Activated CD8-positive, alpha-beta memory T cell treated with anti-CD3 and anti-CD28 coated beads for 1 hour (primary cell): Measurements from ENCODE around the gene TRIM2.

Experiments
- DNase-seq, 2 donors: peaks; one replicate each; pipeline ENCODE4 v3.0.0-alpha.2; 2020; ENCODE audit warnings: low read depth in 1 of 2; ENCODE audit errors: extremely low read depth in 1 of 2

Gene TRIM2

DNA sequence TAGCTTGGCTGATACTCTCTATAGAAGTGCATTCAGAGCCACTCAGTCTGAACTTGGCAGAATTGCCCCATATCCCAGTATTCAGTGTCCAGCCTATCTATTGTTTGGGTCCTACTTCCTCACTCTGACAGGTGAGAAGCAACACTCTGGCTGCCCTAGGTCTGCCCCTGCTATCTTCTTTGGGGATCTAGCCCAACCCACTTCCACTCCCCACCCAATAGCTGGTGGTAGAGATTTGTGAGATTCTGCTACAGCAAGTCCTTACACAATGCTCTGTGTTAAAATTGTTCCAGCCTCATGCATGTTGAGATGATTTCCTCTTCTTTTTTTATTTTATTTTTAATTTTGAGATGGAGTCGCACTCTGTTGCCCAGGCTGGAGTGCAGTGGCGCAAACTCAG is 67.6 kb downstream of the TRIM2 start:
- DNase-seq: no peak

DNA sequence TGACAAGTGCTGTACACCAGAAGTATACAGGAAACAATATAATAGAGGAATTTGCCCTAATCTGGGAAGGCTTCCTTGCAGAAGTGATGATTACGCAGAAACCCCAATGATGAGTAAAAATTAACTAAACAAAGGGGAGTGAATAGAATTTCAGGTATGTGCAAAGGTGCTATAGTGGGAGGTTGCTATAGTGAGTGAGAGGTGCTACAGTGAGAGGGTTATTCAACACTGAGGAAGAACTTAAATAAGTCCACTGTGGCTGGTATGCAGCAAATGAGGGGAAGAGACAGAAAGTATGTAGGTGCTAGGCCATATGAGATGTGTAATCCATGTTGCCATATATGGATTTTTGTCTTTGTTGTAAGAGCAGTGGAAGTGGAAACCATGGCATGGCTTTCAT is 69.5 kb downstream of the TRIM2 start:
- no peak for DNase-seq

DNA sequence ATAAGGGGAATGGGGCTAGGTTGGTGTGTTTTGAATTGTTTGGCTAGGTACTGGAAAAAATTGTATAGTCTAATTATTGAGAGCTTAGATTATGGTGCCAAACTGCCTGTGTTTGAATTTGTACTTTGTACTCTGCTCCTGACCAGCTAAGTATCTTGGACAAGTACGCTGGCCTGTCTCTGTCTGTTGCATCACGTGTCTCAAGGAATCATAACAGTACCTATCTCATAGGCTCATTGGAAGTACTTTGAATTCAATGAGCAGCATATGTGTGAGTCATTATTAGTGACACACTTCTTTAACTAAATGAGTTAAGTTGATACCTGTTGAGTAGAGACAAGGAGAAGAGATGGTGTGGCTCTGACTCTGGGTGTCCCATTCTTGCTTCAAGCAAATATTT is 70.7 kb downstream of the TRIM2 start:
- DNase-seq: no peak

DNA sequence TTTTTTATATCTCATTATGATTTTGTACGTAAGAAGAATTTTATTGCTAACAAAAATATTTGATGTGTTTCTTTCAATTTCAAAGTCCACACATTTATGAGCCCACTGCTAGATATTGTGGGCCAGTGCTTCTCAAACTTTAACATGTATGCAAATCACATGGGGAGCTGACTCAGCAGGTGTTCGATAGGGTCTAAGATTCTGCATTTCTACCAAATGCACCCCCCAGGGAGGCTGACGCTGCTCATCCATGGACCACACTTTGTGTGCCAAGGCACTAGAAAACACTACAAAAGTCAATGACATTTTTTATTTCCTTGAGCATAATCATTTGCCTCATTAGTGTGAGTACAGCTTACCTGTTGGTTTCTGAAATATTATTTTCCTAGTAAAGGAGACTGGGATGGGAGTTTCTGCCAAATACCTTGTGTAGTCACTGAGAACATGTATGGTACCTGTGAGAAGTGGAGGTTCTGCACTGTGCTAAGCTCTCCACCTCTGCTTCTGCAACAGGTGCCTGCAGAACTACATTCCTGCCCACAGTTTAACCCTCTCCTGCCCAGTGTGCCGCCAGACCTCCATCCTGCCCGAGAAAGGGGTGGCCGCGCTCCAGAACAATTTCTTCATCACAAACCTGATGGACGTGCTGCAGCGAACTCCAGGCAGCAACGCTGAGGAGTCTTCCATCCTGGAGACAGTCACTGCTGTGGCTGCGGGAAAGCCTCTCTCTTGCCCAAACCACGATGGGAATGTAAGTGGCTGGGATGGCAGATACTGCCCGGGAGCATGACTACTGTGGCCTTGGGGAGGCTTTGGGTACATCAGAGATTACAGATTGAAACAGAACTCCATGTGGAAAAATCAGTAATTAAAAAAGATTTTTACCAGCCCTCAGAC is 71.4 kb downstream of the TRIM2 start:
- no peak for DNase-seq

DNA sequence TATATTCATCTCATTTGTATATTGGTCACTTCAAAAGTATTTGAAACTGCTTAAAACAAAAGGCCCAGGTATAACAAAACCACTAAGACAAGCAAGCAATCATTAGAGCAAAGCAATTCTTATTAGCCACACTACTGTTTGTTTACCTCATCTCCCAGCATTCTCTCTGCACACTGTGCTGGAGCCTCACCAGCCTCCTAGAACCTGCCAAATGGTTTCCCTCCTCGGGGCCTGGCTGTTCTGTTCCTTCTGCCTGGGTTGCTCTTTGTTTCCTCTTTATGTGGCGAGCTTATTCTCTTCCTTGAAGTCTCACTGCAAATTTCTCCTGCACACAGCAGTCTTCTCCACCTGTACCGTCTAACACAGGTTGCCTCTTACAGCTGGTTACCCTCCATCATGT is 72.7 kb downstream of the TRIM2 start:
- no peak for DNase-seq

DNA sequence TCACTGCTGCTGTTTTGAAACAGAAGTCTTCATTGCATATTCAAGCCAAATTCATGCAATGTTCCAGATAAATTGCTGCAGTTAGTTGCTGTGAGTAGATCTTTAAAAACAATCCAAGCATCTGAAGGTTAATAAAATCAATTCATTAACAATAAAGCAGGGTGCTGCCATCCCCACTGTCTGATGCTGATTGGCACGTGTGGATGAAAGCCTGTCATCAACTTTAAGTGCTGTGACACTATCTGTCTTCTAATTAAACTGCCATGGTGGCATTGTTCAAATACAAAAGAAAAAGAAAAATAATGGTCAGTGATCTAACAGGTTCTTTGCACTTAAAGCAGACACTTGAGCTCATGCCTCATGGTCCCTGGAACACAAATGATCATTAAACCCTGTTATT is 77.2 kb downstream of the TRIM2 start:
- no peak for DNase-seq

DNA sequence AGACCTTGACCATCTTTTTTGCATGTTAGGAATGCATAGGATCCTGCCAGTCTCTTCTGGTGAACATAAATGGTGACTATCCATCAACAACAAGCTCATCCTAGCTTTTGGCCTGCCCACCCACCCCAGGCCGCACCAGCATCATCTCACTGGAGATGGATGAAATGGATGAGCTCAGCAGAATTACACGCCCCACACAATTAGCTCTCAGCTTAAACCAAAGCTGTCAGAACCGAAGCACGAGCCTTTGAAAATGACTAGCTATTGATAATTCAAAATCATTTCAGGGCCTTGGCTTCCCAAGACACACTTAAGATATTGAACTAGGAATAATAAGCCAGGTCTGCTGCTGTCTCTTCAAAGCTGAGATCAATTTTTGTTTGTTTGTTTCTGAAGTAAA is 77.8 kb downstream of the TRIM2 start:
- DNase-seq: no peak

DNA sequence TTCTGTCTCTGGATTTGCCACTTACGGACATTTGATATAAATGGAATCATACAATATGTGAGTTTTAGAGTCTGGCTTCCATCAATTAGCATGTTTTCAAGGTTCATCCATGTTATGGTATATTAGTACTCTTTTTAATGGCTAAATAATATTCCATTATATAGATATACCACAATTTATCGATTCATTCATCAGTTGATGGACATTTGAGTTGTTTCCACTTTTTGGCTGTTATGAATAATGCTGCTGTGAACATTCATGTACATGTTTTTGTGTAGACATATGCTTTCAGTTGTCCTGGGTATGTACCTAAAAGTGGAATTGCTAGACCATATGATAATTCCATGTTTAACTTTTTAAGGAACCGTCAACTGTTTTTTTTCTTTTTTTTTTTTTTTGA is 79.0 kb downstream of the TRIM2 start:
- DNase-seq: no peak

DNA sequence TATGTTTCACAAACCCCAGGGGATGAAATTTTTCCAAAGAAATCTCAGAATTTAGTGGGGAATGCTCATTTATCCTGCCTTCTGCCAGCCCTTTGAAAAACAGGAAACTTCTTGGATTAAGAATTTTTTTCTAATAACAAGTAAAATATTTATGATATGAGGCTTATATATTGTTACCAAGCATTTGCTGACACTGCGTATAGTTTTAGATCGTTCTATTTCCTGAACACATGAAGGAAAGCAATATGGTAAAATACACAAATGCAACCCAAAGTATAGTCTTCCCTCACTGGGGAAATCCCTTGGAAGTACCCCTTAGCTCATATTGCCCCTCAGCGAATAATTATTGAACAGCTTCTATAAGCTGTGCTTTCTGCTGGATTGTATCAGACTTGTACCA is 85.9 kb downstream of the TRIM2 start:
- no peak for DNase-seq

DNA sequence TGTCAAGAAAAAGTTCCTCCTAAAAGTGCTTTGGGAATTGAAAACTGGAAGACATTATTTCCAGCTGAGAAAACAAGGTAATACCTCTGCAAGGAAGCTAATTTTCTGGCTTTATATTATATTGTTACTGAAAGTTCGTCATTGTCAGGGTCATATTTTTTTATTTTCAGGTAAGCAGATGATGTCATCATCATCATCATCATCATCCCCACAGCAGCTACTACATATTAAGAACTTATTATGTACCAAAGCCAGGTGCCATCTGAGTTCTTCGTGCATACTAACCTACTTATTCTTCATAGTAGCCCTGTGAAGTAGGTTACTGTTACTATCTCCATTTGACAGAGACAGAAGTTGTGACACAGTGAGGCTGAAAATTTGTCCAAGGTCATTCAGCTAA is 87.3 kb downstream of the TRIM2 start:
- DNase-seq: no peak

DNA sequence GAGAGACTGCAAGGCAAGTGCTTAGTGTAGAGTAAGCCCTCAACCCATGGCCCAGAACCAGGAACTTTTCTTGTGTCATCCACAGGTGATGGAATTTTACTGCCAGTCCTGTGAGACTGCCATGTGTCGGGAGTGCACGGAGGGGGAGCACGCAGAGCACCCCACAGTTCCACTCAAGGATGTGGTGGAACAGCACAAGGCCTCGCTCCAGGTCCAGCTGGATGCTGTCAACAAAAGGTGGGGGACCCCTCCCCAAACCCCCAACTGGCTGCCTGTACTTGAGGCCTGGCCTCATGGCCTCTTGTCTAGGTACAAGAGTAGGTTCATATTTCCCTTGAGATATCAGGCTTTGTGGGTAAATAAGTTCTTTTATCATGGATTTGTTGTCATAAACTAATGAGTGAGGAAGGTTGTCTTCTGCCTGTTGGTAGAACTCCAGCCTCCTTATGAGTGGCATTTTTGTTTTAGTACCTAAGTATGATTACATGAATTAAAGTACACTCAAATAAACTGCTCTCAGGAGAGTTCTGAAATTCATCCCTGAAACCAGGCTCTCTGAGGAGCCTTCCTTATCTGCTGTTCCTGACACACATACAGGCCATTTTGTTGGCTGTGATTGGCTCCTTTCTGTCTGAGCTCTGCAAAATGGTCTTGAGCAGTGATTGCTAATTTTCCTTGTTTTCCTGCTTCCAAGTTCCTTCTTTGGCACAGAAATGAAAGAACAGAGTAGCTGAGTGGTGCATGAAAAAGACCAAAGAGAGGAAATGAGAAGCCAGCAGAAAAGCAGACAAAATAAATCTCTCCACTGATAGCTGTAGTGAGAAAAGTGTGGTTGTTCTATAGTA is 88.9 kb downstream of the TRIM2 start:
- no peak for DNase-seq

DNA sequence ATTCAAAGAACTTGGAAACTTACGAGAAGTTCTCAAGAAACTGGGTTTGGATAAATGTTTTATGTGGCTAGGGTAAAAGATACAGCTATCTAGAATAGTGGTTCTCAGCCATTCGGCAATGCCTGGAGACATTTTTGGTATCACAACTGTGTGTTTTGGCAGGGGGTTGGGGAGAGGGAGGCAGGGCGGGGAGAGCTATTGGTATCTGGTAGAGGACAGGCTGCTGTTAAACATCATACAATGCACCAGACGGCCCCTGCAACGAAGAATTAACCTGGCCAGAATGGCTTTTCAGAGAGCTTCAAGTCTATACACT is 89.5 kb downstream of the TRIM2 start:
- no peak for DNase-seq

DNA sequence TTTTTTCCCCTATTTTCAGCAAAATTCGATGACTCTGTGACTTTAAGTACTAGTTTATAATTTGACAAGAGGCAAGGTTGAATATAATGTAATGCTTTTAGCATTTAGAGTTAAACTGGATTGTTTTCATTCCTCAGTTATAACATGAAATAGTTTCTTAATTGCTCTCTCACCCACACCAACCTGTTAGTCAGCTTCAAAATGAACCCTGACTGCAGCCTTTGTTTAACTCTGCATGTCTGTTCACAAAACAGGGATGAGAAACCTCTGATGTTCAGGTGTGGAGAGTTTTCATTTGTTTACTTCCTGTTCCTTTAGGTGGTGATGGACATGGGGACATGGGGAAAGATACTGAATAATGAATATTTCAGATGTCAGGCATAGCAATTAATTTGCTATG is 90.4 kb downstream of the TRIM2 start:
- no peak for DNase-seq

DNA sequence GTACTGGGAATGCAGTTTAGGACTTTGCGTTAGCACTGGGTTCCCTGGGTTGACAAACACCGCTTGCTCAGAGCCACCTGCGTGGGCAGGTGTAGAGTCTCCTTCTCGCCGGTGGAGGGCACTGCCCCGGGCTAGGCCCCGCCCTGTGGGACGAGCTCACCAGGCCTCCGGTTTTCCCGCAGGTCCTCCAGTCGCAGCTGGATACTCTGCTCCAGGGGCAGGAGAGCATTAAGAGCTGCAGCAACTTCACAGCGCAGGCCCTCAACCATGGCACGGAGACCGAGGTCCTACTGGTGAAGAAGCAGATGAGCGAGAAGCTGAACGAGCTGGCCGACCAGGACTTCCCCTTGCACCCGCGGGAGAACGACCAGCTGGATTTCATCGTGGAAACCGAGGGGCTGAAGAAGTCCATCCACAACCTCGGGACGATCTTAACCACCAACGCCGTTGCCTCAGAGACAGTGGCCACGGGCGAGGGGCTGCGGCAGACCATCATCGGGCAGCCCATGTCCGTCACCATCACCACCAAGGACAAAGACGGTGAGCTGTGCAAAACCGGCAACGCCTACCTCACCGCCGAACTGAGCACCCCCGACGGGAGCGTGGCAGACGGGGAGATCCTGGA is 91.0 kb downstream of the TRIM2 start:
- no peak for DNase-seq

DNA sequence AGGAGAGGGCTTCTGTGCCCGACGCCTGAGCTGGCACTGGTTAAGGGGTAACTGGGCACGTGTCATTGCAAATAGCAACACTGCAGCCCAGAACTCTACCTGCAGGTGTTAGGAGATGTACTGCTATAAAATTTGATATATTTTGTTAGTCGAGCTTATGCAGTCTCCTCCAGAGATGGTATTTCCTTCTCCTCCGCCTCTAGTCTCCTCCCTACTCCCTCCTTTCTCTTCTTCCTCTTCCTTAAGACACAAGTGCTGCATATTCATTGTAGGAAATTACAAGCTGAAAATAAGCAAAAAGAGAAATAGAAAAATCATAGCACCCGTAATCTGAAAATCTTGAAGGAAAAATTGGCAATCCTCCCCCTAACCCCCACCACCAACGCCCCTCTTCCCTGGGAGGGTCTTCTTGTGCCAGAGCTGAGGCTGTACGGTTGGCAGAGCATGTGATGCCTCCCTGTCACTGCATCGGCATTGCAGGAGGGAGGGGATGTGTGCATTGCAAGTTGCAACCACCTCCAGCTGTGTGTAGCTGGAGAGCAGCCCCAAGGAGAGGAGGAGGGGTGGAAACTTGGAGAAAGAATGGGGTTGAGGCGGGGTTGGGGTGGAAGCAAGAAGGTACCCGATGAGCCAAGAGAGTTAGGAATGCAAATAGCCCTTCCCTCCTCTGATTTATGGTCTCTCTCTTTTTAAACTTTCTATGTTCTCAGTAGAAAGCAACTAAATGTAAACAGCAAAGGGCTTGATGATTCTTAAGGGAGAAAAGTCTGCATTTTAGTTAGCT is 92.0 kb downstream of the TRIM2 start:
- no peak for DNase-seq

DNA sequence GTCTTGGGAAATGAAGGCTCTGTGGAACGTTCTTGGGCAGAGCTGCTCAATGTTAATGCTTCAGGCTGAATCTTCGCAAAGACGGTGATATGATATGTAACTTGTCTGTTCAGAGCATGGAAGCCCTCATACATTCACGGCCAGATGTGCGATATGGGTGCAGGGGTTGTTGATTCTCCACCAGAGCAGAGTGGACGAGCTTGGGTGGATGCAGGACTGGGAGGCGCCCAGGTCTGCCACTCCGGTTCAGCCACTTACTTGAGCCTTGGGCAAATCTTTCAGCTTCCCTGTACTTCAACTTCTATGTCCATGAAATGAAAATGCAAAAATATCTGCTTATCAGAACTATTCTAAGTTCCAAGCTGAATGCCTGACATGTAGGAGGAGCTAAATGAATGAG is 92.9 kb downstream of the TRIM2 start:
- DNase-seq: no peak

DNA sequence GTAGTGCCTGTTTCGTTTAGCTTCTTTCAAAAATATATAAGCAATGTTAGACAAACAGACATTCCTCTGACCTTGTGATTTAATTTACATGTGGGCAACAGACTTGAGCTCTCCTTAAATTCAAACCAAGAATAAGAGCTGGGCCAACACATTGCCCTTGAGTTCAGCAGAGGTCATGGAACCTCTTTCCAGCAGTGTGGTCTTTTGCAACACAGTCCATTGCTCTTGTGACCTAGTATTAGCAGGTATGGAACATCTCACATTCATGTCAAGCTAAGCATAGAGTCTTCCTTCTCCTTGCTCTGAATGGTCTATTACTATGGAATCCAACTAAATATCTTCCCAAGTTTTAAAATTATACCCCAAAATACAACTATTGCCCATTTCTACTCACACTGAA is 106.5 kb downstream of the TRIM2 start:
- no peak for DNase-seq

DNA sequence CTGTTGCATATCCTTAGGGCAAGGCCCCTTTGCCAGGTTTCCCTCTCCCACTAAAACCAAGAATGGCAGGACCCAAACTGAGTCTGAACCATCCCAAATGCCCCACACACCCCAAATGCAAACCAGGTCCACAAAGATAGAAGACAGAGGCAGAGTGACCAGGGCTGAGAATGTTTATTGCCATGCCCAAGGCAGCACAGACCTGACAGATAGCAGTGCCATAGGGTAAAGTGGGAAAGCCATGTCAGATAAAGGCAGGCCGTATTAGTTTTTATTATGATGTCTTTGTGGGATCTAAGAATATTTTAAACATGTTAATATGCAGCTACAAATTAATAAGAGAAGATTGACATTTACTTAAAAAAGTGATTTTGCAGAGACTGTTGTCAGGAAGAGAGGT is 110.7 kb downstream of the TRIM2 start:
- no peak for DNase-seq

DNA sequence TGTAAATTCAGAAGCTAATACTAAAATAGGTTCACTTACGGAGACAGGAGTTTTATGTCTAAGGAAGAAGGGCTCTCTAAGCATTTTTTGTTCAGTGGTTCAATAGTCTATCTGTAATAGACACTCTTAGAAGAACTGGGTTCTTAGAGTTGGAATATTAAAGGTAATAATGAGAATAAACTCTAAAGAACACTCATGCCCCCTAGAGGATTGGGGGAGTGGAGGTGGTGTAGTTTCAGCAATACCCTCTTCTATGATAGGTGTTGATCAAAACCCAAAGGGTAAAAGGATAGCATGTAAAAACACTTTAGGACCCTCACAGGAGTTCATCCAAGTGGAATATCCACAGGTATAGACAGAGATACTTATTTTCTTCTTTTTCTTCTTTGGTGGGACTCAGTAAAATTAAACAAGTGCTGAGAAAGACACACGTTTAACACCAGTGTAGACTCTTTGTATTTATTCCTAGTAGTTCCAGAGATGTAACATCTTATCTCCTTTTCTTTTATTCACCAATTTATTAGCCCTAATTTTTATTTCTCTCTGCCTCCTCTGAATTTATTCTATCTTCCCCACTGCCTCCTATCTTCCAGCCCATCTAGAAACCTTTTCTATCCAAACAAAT is 114.6 kb downstream of the TRIM2 start:
- DNase-seq: no peak

DNA sequence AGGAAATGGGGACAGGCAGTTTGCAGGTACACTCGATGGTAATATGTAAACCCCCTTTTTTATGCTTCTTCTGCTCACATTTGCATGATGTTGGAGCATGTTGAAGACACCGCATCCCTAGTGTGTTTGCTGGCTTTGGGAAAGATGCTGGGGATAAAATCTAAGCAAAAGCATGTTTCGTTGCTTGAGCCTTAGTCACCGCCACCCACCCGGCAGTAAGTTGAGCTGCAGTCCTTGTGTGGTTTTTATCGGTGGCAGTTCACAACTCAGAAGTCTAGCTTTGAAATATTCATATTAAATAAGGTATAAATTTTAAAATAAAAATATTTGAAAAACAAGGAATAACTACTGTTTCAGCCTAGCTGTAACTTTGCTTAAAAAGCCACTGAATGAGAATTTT is 118.5 kb downstream of the TRIM2 start:
- DNase-seq: no peak

DNA sequence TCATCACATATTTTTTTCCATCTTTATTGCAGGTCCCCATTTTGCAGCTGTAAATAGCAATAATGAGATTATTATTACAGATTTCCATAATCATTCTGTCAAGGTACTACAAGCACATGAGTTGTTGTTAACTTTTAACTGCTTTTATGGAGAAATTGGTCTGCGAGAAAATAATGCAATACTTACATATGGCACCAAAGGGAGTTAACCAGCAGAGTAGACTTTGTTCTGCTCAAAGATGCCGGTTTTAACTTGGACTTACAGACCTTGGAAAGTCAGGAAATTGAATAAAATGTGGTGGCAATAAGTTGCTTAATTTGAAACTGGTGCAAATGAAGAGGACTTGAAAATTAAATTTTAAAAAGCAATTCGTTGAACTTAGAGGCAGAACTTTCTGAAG is 119.8 kb downstream of the TRIM2 start:
- DNase-seq: no peak
